RCC 7860 (cell line): Measurements from ENCODE around the gene TNFRSF25.

Source experiments
- DNase-seq: peaks from one replicate; pipeline ENCODE4 v3.0.0-alpha.2; 2015; ENCODE audit warnings: low spot score
- FAIRE-seq: peaks from 2 replicates; lab custom pipeline; 2012; peaks lifted over from hg19 to GRCh38; lab: Jason Lieb, UNC

Gene TNFRSF25

DNA sequence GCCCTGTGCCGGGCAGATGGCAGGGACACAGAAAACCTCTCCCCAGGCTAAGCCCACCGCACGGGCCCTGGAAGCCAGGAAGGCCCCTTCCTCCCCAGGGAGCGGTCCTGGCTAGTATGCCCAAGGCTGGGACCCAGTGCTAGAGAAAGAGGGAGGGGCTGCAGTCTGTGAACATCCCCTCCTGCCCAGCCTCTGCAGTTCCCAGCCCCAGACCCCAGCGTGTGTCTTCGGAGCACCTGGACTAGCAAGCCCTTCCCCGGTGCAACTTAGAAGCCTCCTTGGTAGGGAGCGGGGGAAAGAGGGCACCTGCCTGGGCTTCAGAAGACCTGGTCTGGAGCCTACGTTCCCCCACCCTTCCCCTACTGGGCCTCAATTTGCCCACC lies 23.4 kb upstream of the TNFRSF25 start:
- FAIRE-seq, result no peak

GRCh38 chr1:6488602-6489382 lies 22.8 kb upstream of the TNFRSF25 start:
- no peak for FAIRE-seq

More for the DNA sequence above, 23.4 kb upstream of the TNFRSF25 start:
- no peak for DNase-seq

GRCh38 chr1:6487804-6488484 lies 22.0 kb upstream of the TNFRSF25 start:
- FAIRE-seq, result no peak
- no peak for DNase-seq

More at GRCh38 chr1:6488602-6489382, 22.8 kb upstream of the TNFRSF25 start:
- DNase-seq, result peak; percentile 4

- no peak for FAIRE-seq
- peak; percentile 64 for DNase-seq
Observed at GRCh38 chr1:6486433-6487011, 20.5 kb upstream of the TNFRSF25 start.

GRCh38 chr1:6485168-6486101 lies 19.5 kb upstream of the TNFRSF25 start:
- no peak for FAIRE-seq
- DNase-seq, result no peak

DNA sequence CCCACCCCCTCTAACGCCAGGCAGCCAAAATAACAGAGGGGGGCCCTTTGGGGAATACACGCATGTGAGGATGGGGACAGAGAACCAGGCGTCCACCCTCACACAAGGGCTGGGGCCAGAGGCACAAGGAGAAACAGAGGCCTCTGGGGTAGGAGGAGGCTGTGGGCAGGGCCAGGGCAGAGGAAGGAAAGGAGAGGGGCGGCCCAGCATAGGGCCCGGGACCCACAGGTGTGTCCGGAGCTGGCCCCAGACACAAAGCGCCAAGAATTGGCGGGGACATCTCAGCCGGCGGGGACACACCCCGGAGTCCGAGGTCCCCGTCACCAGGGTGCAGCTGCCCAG lies 18.8 kb upstream of the TNFRSF25 start:
- FAIRE-seq, result no peak
- no peak for DNase-seq

- no peak for DNase-seq
- no peak for FAIRE-seq
Observed at GRCh38 chr1:6483761-6484117, 17.8 kb upstream of the TNFRSF25 start.

- no peak for DNase-seq
- FAIRE-seq, result no peak
Observed at GRCh38 chr1:6483017-6483760, 17.2 kb upstream of the TNFRSF25 start.

DNA sequence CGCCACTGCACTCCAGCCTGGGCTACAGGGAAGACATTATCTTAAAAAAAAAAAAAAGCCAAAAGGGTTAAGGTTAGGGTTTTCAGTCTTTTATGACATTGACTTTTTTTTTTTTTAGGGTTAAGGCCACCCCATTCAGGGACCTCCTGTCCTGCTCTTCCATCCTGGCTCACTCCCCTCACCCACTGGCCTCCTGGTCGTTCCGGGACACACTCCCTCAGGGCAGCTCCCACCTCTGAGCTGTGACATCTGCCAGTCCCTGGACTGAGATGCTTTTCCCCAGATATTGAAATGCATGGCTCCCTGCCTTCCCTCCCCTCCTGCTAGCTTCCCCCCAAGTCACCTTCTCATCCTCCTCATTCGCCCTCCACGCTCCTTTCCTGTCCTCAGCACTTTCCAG lies 15.8 kb upstream of the TNFRSF25 start:
- FAIRE-seq, result no peak

GRCh38 chr1:6477039-6477820 lies 11.3 kb upstream of the TNFRSF25 start:
- no peak for FAIRE-seq
- no peak for DNase-seq

More for the DNA sequence above, 15.8 kb upstream of the TNFRSF25 start:
- DNase-seq, result no peak

- DNase-seq, result no peak
- FAIRE-seq, result no peak
Observed at GRCh38 chr1:6476483-6476882, 10.5 kb upstream of the TNFRSF25 start.

- peak; percentile 30 for DNase-seq
- no peak for FAIRE-seq
Observed at GRCh38 chr1:6475381-6476133, 9.6 kb upstream of the TNFRSF25 start.

DNA sequence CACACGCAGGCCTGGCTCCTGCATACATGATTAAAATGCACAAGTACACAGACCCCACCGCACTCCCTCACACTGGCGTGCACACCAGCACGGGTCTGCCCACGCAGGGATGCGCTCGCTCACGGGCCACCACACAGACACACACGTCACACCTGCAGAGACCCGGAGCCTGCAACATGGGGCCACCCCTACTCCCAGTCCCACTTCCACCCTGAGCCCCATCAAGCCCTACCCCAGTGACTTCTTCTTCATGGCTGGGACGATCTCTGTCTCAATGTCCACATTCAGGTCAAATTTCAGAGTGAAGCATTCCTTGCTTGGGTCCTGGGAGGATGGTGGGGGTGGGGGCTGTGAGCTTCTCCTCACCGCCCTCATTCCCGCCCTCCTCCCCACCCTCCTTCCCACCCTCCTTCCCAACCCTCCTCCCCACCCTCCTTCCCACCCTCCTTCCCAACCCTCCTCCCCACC lies 8.9 kb upstream of the TNFRSF25 start:
- FAIRE-seq, result no peak
- no peak for DNase-seq

GRCh38 chr1:6473974-6474814 lies 8.2 kb upstream of the TNFRSF25 start:
- DNase-seq (no peak), FAIRE-seq (no peak)

- DNase-seq (no peak), FAIRE-seq (no peak)
Observed at GRCh38 chr1:6473156-6473555, 7.2 kb upstream of the TNFRSF25 start.

GRCh38 chr1:6472391-6472790 lies 6.4 kb upstream of the TNFRSF25 start:
- no peak for FAIRE-seq
- DNase-seq, result no peak

DNA sequence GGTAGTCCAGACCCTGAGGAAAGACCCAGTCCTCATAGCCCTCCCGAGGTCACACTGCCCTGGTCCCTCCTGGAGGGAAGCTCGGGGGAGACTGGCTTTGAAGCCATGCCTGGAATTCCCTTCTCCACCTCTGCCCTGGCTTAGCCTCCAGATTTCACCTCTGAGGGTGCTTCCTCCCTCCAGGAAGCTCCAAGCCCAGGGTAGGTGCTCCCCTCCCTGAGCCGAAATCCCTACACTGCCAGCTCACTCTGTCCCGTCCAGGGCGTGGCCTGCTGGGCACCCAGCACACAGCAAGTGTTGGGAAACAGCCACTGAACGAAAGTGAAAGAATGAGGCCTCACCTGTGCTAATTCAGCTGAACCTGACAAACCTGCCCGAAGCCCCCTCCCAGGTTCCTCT lies 6.0 kb upstream of the TNFRSF25 start:
- no peak for DNase-seq

More for the DNA sequence above, 6.0 kb upstream of the TNFRSF25 start:
- FAIRE-seq, result no peak
